ENCODE data around the gene ERH.

ERH gene

DNA sequence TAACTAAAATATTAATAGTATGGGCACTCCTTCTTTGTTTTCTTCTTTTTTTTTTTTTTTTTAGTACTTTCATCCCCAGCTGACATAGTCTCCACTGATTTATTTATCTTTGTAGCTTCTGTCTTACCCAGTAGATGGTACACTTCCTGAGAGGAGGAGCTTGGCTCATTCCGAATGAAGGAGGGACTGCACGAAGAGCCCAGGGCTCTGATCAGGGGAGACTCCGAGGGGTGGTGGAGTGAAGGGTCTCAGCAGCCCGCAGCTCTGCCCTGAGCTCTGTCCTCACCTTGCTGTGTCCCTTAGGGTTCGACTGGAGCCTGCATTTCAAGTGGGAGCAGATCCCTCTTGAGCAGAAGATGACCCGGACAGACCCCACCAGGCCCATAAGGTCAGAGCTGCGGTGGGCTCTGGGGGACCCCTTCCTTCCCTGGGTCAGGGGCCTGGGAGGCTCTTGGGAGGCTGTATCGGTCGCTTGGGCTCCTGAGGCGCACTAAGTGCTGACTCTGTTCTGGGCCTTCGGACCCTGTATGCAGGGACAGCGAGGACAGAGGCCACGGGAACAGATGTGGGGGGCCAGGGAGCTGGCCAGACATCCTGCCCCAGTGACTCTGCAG is 65.2 kb downstream of the ERH start:
- TF ChIP-seq, protein P1, sequence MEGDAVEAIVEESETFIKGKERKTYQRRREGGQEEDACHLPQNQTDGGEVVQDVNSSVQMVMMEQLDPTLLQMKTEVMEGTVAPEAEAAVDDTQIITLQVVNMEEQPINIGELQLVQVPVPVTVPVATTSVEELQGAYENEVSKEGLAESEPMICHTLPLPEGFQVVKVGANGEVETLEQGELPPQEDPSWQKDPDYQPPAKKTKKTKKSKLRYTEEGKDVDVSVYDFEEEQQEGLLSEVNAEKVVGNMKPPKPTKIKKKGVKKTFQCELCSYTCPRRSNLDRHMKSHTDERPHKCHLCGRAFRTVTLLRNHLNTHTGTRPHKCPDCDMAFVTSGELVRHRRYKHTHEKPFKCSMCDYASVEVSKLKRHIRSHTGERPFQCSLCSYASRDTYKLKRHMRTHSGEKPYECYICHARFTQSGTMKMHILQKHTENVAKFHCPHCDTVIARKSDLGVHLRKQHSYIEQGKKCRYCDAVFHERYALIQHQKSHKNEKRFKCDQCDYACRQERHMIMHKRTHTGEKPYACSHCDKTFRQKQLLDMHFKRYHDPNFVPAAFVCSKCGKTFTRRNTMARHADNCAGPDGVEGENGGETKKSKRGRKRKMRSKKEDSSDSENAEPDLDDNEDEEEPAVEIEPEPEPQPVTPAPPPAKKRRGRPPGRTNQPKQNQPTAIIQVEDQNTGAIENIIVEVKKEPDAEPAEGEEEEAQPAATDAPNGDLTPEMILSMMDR (IDR thresholded peaks at IDR 0.05; ENCODE audit: low read depth, low read length, missing control alignments): no peak
- DNase-seq (ENCODE audit: extremely low read depth, low read depth): no peak
- H3K4me3 ChIP-seq (replicated peaks; ENCODE audit: low read depth, low read length): no peak overlapping the region

DNA sequence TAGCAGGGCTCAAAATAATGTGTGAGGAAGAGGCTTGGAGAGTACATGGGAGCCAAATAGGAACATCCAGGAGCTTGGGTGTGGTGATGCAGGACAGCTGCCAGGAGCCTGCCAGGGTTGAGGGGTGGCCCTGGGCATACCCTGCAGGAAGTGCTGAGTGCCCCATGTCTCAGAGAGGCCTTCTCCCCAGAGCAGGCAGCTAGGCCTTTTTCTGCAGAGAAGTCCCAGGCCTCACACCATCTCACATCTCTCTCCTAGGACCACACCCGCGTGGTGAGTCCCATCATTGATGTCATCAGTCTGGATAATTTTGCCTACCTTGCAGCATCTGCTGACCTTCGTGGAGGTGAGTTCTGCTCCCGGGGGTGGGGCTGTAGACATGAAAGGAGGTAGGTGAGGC is 66.9 kb downstream of the ERH start:
- H3K4me3 ChIP-seq (replicated peaks; ENCODE audit: low read depth, low read length): no peak overlapping the region
- TF ChIP-seq, protein P1 (IDR thresholded peaks at IDR 0.05; ENCODE audit: low read depth, low read length, missing control alignments): no peak
- DNase-seq (ENCODE audit: extremely low read depth, low read depth): no peak

Data from HFF-Myc (cell line).